GM19043 (cell line): ENCODE results near the gene CLPSL2.

Source experiments
- ATAC-seq: cut with Tn5 transposase; IDR thresholded peaks from one replicate; pipeline ENCODE4 v1.9.1; 2021; ENCODE audit warnings: low read depth; ENCODE audit not compliant: unreplicated experiment

Gene CLPSL2

GRCh38 chr6:35784200-35784599 is 7.8 kb downstream of the CLPSL2 start:
- no peak for ATAC-seq

- ATAC-seq, result no peak
Measured at GRCh38 chr6:35786272-35786671, 9.9 kb downstream of the CLPSL2 start.

- ATAC-seq, result no peak
Measured at GRCh38 chr6:35786810-35787209, 10.4 kb downstream of the CLPSL2 start.

GRCh38 chr6:35787266-35788218 is 11.1 kb downstream of the CLPSL2 start:
- no peak for ATAC-seq

- ATAC-seq, result no peak
Measured at GRCh38 chr6:35788423-35788982, 12.1 kb downstream of the CLPSL2 start.

GRCh38 chr6:35790683-35791082 is 14.3 kb downstream of the CLPSL2 start:
- no peak for ATAC-seq

- no peak for ATAC-seq
Measured at GRCh38 chr6:35794536-35795452, 18.4 kb downstream of the CLPSL2 start.

- no peak for ATAC-seq
Measured at GRCh38 chr6:35795453-35796071, 19.2 kb downstream of the CLPSL2 start.

GRCh38 chr6:35796236-35796635 is 19.8 kb downstream of the CLPSL2 start:
- no peak for ATAC-seq

GRCh38 chr6:35797837-35798526 is 21.6 kb downstream of the CLPSL2 start:
- no peak for ATAC-seq

- ATAC-seq, result no peak
Measured at GRCh38 chr6:35798706-35799105, 22.3 kb downstream of the CLPSL2 start.

- no peak for ATAC-seq
Measured at GRCh38 chr6:35801148-35801547, 24.8 kb downstream of the CLPSL2 start.

- ATAC-seq, result no peak
Measured at GRCh38 chr6:35804996-35805736, 28.8 kb downstream of the CLPSL2 start, which contains the start of gene LHFPL5. Gene LHFPL5, plus strand, starts transcription at chr6:35805352. Its CDS starts 319 bp downstream, at chr6:35805671.

- no peak for ATAC-seq
Measured at GRCh38 chr6:35808688-35809087, 32.3 kb downstream of the CLPSL2 start.

- ATAC-seq, result no peak
Measured at GRCh38 chr6:35809809-35810208, 33.4 kb downstream of the CLPSL2 start.

- no peak for ATAC-seq
Measured at GRCh38 chr6:35810971-35811698, 34.7 kb downstream of the CLPSL2 start.

GRCh38 chr6:35811699-35811995 is 35.2 kb downstream of the CLPSL2 start:
- no peak for ATAC-seq

GRCh38 chr6:35817515-35817914 is 41.1 kb downstream of the CLPSL2 start:
- ATAC-seq, result no peak

GRCh38 chr6:35823601-35824000 is 47.2 kb downstream of the CLPSL2 start:
- no peak for ATAC-seq
